OCI-M2 (cell line): Measurements from ENCODE around the gene TCEA2.

Experiments used
- DNase-seq: peaks from one replicate; lab custom pipeline; 2025; ENCODE audit not compliant: unreplicated experiment; lab: John Stamatoyannopoulos, UW

TCEA2 gene

GRCh38 chr20:64062596-64063388 lies at the start of gene TCEA2:
TCEA2 (plus strand) TSS chr20:64063198; CDS start chr20:64063313, 115 bp downstream.
- DNase-seq, result no peak

- no peak for DNase-seq
Observed at GRCh38 chr20:64015635-64016034, 47.4 kb upstream of the TCEA2 start.

GRCh38 chr20:64021124-64021975 lies 41.6 kb upstream of the TCEA2 start:
- DNase-seq, result no peak

GRCh38 chr20:64022671-64023360 lies 40.2 kb upstream of the TCEA2 start:
- DNase-seq, result no peak

GRCh38 chr20:64023361-64024140 lies 39.4 kb upstream of the TCEA2 start:
- DNase-seq, result no peak

GRCh38 chr20:64024141-64024990 lies 38.6 kb upstream of the TCEA2 start:
- no peak for DNase-seq

GRCh38 chr20:64025101-64025825 lies 37.7 kb upstream of the TCEA2 start:
- DNase-seq, result no peak

- DNase-seq, result no peak
Observed at GRCh38 chr20:64025826-64026412, 37.1 kb upstream of the TCEA2 start.

GRCh38 chr20:64027981-64028685 lies 34.9 kb upstream of the TCEA2 start:
- no peak for DNase-seq

GRCh38 chr20:64029293-64030117 lies 33.5 kb upstream of the TCEA2 start:
- no peak for DNase-seq

GRCh38 chr20:64030371-64031134 lies 32.4 kb upstream of the TCEA2 start:
- DNase-seq, result no peak

GRCh38 chr20:64031822-64032314 lies 31.1 kb upstream of the TCEA2 start:
- DNase-seq, result no peak

- no peak for DNase-seq
Observed at GRCh38 chr20:64032706-64033624, 30.0 kb upstream of the TCEA2 start.

GRCh38 chr20:64033981-64034493 lies 29.0 kb upstream of the TCEA2 start:
- no peak for DNase-seq
